DLD1 (cell line): ENCODE measurements around the gene LAMA3.

ENCODE experiments used
- in situ Hi-C: cut with HindIII; loops from 2 replicates; pipeline ENCODE4 v1.10.0; 2017; ENCODE audit warnings: low sequenced_read_pairs

Gene LAMA3

DNA sequence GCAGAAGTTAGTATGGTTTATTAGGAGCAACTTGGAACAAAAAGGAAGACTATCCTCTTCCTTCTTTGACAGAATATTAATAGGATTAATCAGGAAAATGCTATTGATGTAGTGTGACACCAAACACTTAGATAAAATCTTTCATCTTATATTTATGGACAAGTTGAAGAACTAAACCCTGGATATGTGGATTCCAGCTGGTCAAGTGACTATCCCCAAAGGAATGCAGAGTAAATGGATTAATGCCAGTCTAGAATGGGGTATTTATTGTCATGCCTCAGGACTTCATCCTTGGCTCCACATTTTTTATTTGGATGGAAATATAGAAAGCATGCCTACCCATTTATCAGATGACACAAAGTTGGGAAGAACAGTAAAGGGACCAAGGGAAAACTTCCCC is 201.3 kb downstream of the LAMA3 start:
- in situ Hi-C loops: no loop called here

- in situ Hi-C loops: no loop called here
These were observed 204.4 kb downstream of the LAMA3 start for GRCh38 chr18:23893653-23894052.

- in situ Hi-C loops: no loop called here
These were observed 205.5 kb downstream of the LAMA3 start for GRCh38 chr18:23894661-23895175.

- in situ Hi-C loops: no loop called here
These were observed 208.0 kb downstream of the LAMA3 start for GRCh38 chr18:23897291-23897690.

GRCh38 chr18:23897733-23898132 is 208.5 kb downstream of the LAMA3 start:
- in situ Hi-C loops: no loop called here

DNA sequence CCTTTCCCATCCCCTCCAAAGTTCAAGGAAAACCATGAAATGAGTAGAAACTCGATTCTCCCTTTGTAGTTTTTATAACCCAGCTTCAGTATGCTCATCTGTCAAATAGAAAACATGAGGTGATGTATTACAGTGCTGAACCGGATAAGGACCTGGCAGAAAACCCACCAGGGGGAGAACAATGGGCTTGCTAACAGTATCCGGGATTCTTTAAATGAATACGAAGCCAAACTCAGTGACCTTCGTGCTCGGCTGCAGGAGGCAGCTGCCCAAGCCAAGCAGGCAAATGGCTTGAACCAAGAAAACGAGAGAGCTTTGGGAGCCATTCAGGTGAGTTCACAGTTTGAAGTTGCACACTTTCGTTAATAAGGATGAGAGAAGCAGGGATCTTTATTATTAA is 211.7 kb downstream of the LAMA3 start:
- in situ Hi-C loops: no loop called here

DNA sequence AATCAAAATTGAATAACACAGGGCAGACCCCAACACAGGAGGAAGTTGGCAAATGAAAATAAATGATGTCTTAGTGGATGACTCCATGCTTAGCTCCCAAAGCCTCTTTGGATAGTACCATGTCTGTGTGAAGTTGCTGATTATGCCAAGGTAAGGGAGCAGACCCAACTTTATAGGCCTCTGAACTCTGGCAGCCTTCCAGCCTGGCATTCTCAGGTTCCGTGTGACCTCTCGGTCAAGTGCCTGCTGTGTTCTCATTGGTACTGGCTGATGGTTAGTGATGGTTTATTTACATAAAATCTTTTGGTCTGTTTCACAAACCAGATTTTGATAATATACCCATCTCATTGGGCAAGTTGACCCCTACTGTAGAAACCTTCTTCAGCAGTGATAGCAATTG is 213.1 kb downstream of the LAMA3 start:
- in situ Hi-C loops: no loop called here

DNA sequence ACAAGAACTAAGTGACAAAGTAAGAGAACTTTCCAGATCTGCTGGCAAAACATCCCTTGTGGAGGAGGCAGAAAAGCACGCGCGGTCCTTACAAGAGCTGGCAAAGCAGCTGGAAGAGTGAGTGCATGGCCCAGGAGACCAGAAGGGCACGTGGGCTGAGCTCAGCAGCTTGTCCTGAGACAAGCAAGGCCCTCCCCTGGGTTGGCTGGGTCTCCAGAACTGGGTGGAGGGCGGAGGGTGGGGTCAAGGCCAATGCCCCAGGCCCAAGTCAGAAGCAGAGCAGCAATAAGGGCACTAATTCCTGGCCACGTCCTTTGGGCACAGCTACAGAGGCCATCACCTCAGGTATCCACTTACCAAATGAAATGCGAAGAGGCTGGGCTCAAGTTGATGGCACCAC is 214.7 kb downstream of the LAMA3 start:
- in situ Hi-C loops: no loop called here

GRCh38 chr18:23906658-23907057 is 217.4 kb downstream of the LAMA3 start:
- in situ Hi-C loops: no loop called here

DNA sequence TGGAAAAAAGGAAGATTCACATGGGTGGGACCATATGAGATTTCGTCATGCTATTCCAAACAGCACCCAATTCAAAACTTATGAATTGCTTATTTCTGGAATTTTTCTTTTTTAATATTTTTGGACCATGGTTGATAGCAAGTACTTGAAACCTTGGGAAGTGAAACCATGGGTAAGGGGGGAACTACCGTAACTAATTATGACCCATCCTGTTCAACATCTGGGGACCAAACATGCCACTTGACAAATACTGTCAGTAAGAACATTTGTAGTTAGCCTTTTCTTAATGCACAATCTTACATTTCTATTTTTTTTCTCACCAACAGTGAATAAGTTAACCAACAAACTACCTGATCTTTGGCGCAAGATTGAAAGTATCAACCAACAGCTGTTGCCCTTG is 219.6 kb downstream of the LAMA3 start:
- in situ Hi-C loops: no loop called here

DNA sequence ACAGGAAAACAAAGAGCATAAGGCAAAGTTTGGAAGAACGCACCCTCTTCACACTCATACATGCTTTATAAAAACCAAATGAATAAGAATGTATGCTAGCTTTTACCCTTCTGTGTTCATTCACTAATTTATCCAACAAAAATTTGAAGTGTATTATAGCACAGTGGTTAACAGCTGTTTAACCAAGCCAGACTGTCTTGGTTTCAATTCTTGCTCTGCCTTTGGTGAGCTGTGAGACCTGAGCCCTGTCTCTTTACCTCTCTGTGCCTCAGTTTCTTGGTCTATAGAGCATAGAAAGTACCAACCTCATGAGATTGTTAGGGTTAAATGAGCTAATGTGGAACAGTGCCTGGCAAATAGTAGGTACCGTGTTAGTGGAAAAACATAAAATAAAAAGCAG is 220.8 kb downstream of the LAMA3 start:
- in situ Hi-C loops: no loop called here

GRCh38 chr18:23912356-23912755 is 223.1 kb downstream of the LAMA3 start:
- in situ Hi-C loops: no loop called here

DNA sequence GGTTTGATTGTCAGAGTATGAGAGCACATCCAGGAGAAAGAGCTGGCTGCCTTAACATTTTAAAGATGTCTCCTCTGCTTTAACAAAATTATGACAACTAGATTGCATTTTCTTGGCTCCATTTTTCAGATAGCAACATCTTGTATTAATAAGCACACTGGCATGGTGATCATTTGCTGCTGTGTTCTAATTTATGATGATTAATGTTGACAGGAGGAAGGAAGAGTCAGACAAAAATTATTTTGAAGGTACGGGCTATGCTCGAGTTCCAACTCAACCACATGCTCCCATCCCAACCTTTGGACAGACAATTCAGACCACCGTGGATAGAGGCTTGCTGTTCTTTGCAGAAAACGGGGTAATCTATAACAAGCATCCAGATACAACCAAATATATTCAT is 227.1 kb downstream of the LAMA3 start:
- in situ Hi-C loops: no loop called here

GRCh38 chr18:23918395-23919032 is 229.3 kb downstream of the LAMA3 start:
- in situ Hi-C loops: no loop called here

DNA sequence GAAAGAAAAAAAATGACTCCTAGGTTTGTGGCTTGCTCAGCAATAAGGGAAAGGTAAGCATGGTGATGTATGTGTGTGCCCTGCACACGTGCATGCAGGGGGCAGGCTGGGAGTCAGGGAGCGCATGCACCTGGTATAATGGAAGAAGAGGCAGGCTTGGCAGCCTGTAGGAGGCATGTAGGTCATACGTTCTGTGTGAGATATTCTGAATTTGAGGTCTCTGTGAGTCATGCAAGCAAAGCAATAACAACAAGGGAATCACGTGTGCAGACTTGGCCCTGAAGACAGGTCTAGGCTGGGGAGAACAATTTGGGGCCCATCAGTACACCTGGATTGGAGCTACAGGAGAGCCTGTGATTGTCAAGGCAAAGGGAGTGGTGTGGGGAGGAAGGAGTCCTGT is 230.8 kb downstream of the LAMA3 start:
- in situ Hi-C loops: no loop called here

- in situ Hi-C loops: no loop called here
These were observed 232.5 kb downstream of the LAMA3 start for GRCh38 chr18:23921716-23922285.

DNA sequence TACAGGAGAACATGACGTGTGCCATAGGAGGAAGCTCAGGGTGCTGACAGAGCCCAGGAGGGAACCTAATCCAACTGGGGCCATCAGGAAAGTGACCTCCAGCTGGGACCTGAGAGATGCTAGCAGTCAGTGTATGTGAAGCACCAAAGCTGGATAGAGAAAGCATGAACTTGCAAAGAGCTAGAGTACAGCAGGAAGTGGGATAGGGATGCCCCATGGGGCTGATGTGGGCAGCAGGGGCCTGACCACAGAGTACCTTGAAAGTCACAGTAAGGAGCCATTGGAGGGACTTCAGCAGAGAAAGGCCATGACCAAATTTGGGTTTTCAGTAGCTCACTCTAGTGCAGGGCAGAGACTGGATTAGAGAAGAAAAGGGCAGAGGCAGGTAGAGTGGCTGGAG is 233.7 kb downstream of the LAMA3 start:
- in situ Hi-C loops: no loop called here

- in situ Hi-C loops: no loop called here
These were observed 235.6 kb downstream of the LAMA3 start for GRCh38 chr18:23924813-23925212.

DNA sequence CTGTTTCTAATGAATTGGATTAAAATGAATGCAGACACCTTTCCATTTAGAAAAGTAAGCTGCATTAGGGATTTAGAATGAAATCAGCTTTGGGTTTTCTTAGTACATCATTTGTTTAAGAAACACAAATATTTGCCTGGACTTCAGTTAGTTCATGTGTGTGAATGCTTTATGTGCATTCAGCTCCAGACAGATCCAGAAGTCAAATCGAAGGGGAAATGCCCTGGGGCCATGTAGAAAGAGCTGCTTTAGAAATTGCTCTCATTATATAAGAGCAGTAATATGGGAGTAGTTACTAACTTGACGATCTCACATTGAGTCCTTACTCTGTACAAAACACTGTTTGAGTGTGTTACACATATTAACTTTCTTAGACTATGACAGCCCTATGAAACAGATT is 237.3 kb downstream of the LAMA3 start:
- in situ Hi-C loops: no loop called here

GRCh38 chr18:23927821-23928746 is 238.8 kb downstream of the LAMA3 start:
- in situ Hi-C loops: no loop called here

GRCh38 chr18:23929362-23929930 is 240.2 kb downstream of the LAMA3 start:
- in situ Hi-C loops: no loop called here
